ENCODE data around the gene SMYD3. TPM values are rescaled to one million over a fixed set of nuclear protein-coding genes. Genes with fewer than 3 reads are reported as not detected.
"Not testable (repeated sequence)": the region's sequence is repeated elsewhere in the genome, so short reads cannot be mapped to it uniquely, and the experiment has no call there.

The SMYD3 gene
- total RNA-seq, 1 donor from 2014 or later: 23.9 TPM

DNA sequence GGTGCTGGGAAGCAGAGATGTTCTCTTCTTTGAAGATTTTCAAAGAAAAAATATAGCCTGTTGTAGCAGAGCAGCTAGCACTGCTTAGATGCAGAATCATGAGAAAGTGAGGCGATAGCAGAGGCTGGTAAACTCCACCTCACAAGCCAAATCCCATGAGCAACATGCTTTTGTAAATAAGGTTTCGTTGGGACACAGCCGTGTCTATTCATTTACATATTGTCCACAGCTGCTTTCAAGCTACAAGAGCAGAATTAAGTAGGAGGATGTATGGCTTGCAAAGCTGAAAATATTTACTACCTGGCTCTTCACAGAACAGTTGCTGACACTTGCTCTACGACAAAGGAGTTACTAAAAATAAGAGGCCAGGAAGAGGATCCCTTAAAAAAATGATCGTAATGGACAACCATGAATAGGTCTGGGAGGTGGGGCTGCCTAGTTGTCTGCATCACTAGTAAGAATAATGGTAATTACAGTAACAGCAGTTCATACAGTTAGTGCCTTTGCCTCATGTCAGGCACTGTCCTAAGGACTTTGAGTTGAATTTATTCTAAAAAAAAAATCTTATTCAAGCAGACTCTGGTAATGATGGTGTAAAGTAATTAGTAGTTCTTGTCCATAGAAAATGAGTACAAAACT, 730.3 kb downstream of the SMYD3 start:
- intact Hi-C loops (cut with micrococcal nuclease): no loop called here

DNA sequence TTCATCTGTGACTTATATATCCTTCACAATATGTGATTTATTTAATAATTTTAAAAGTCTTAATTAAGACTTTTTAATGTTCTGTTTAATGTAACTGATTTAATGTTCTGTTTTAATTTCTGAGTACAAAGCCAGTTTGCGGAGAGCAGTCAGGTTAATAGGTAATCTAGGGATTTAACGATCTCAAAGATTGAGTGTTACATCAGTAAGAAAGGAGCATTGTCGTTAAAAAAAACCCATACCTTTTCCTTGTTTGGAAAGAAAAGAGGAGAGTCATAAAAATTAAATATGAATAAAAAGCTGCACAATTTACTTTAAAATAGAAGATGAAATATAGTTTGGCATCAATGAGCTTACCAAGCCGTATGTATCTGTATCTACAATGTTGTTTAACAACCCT, 730.9 kb downstream of the SMYD3 start:
- intact Hi-C loops (cut with micrococcal nuclease): no loop called here
- H3K4me1 Mint-ChIP-seq: no peaks in the 10 kb centered on the region
- H3K27ac Mint-ChIP-seq: no peak overlapping the region
- H3K9me3 Mint-ChIP-seq: peaks cover 6% of the 10 kb centered on the region
- H3K27me3 Mint-ChIP-seq: no peaks in the 10 kb centered on the region
- H3K4me3 Mint-ChIP-seq: no peak overlapping the region
- DNase-seq: no peak
- no peaks in the 10 kb centered on the region for H3K36me3 Mint-ChIP-seq (ENCODE audit: low read depth)

More for the DNA sequence above, 730.3 kb downstream of the SMYD3 start:
- Mint-ChIP-seq H3K36me3 (ENCODE audit: low read depth) (no peaks in the 10 kb centered on the region), H3K4me3 (no peak overlapping the region), H3K27ac (no peak overlapping the region), H3K27me3 (no peaks in the 10 kb centered on the region), H3K9me3 (peaks cover 6% of the 10 kb centered on the region), H3K4me1 (no peaks in the 10 kb centered on the region)
- no peak for DNase-seq

GRCh38 chr1:245774931-245775330, 732.1 kb downstream of the SMYD3 start:
- H3K36me3 Mint-ChIP-seq (ENCODE audit: low read depth); DNase-seq; H3K27me3 Mint-ChIP-seq; intact Hi-C loops (cut with micrococcal nuclease); H3K4me3 Mint-ChIP-seq; H3K4me1 Mint-ChIP-seq; H3K27ac Mint-ChIP-seq; H3K9me3 Mint-ChIP-seq: not testable (repeated sequence)

DNA sequence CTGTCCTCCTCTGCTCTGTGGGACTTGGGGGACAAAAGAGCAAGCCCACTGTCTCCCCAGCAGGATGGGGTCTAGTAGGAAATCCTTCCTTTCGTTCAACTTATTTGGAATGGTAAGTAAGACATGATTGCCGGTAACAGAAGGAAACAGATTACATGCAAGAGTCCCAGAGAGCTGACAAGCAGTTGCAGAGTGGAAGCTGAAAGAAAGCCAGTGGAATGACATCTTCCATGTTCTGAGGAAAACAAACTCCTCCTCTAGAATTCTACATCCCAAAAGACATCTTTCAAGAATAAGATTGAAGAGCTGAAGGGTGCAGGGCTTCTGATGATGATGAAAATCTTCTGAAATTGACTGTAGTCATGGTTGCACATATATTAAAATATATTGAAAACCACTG, 732.9 kb downstream of the SMYD3 start:
- Mint-ChIP-seq H3K27ac (no peak overlapping the region), H3K4me3 (no peak overlapping the region), H3K36me3 (ENCODE audit: low read depth) (no peaks in the 10 kb centered on the region), H3K4me1 (no peaks in the 10 kb centered on the region), H3K27me3 (no peaks in the 10 kb centered on the region), H3K9me3 (no peaks in the 10 kb centered on the region)
- intact Hi-C loops (cut with micrococcal nuclease): no loop called here
- no peak for DNase-seq

DNA sequence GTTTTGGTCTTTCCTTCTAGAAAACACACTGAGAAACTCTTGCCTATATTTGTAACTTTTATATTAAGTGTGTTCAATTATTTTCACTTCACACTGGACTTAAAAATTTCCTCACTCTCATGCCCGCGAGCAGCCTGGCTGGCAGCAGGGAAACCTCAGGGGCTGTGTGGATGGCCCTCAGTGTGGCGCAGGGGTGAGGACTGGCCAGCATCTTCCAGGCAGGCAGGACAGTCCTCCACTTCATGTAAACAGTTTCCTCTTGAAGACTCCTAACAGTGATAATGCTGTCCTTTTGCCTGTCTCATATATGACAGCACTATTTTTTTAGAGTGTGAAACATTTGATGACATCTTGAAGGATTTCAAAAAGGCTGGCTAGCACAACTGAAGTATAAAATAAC, 733.7 kb downstream of the SMYD3 start:
- no peaks in the 10 kb centered on the region for H3K4me1 Mint-ChIP-seq
- H3K27ac Mint-ChIP-seq: no peak overlapping the region
- no peaks in the 10 kb centered on the region for H3K9me3 Mint-ChIP-seq
- H3K27me3 Mint-ChIP-seq: no peaks in the 10 kb centered on the region
- intact Hi-C loops (cut with micrococcal nuclease): no loop called here
- DNase-seq: no peak
- no peak overlapping the region for H3K4me3 Mint-ChIP-seq
- H3K36me3 Mint-ChIP-seq (ENCODE audit: low read depth): no peaks in the 10 kb centered on the region

DNA sequence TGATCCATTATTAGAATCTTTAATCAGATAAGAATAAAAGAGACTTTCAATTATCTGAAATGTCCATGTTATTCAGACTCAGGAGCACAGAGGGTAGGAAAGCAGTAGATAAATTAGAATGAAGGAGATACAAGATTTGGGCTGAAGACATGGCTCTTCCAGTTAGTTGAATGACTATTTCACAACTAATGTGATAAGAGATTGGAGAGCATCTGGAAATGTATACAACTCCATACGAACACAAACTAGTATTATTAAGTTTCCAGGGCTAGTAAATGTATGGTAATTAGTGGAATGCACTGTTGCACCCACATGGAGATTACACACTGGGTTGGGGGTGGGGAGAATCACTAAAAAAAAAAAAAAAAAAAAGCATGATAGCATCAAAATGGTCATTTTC, 734.3 kb downstream of the SMYD3 start:
- intact Hi-C loops (cut with micrococcal nuclease): no loop called here
- Mint-ChIP-seq H3K9me3 (no peaks in the 10 kb centered on the region), H3K4me1 (no peaks in the 10 kb centered on the region), H3K27ac (no peak overlapping the region), H3K36me3 (ENCODE audit: low read depth) (no peaks in the 10 kb centered on the region), H3K4me3 (no peak overlapping the region), H3K27me3 (no peaks in the 10 kb centered on the region)
- DNase-seq: no peak

DNA sequence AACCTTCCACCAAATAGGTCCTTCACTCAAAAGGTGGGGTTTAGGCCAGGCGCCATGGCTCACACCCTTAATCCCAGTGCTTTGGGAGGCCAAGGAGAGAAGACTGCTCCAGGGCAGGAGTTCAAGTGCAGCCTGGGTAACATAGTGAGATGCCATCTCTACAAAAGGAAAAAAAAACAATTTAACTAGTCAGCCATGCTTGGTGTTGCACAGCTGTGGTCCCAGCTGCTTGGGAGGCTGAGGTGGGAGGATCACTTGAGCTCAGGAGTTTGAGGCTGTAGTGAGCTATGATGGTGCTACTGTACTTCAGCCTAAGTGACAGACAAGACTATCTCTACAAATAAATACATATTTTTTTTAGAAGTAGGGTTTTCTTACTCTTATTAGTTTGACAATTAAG, 734.8 kb downstream of the SMYD3 start:
- intact Hi-C loops (cut with micrococcal nuclease): no loop called here
- H3K27ac Mint-ChIP-seq: no peak overlapping the region
- no peaks in the 10 kb centered on the region for H3K9me3 Mint-ChIP-seq
- no peak overlapping the region for H3K4me3 Mint-ChIP-seq
- H3K4me1 Mint-ChIP-seq: no peaks in the 10 kb centered on the region
- no peak for DNase-seq
- no peaks in the 10 kb centered on the region for H3K27me3 Mint-ChIP-seq
- H3K36me3 Mint-ChIP-seq (ENCODE audit: low read depth): no peaks in the 10 kb centered on the region

- H3K36me3 Mint-ChIP-seq (ENCODE audit: low read depth): no peaks in the 10 kb centered on the region
- intact Hi-C loops (cut with micrococcal nuclease): no loop called here
- no peak overlapping the region for H3K4me3 Mint-ChIP-seq
- no peaks in the 10 kb centered on the region for H3K27me3 Mint-ChIP-seq
- H3K9me3 Mint-ChIP-seq: no peaks in the 10 kb centered on the region
- no peak for DNase-seq
- H3K27ac Mint-ChIP-seq: no peak overlapping the region
- H3K4me1 Mint-ChIP-seq: no peaks in the 10 kb centered on the region
Observed at GRCh38 chr1:245771511-245772281, 735.4 kb downstream of the SMYD3 start.

- Mint-ChIP-seq H3K4me1 (no peaks in the 10 kb centered on the region), H3K36me3 (ENCODE audit: low read depth) (no peaks in the 10 kb centered on the region), H3K27me3 (no peaks in the 10 kb centered on the region), H3K27ac (no peak overlapping the region), H3K9me3 (no peaks in the 10 kb centered on the region), H3K4me3 (no peak overlapping the region)
- intact Hi-C loops (cut with micrococcal nuclease): no loop called here
- no peak for DNase-seq
Observed at GRCh38 chr1:245770156-245770555, 736.9 kb downstream of the SMYD3 start.

GRCh38 chr1:245768596-245768995, 738.5 kb downstream of the SMYD3 start:
- no peaks in the 10 kb centered on the region for H3K36me3 Mint-ChIP-seq (ENCODE audit: low read depth)
- no peaks in the 10 kb centered on the region for H3K9me3 Mint-ChIP-seq
- no peak overlapping the region for H3K27ac Mint-ChIP-seq
- no peak for DNase-seq
- intact Hi-C loops (cut with micrococcal nuclease): no loop called here
- no peaks in the 10 kb centered on the region for H3K27me3 Mint-ChIP-seq
- no peak overlapping the region for H3K4me3 Mint-ChIP-seq
- no peaks in the 10 kb centered on the region for H3K4me1 Mint-ChIP-seq

DNA sequence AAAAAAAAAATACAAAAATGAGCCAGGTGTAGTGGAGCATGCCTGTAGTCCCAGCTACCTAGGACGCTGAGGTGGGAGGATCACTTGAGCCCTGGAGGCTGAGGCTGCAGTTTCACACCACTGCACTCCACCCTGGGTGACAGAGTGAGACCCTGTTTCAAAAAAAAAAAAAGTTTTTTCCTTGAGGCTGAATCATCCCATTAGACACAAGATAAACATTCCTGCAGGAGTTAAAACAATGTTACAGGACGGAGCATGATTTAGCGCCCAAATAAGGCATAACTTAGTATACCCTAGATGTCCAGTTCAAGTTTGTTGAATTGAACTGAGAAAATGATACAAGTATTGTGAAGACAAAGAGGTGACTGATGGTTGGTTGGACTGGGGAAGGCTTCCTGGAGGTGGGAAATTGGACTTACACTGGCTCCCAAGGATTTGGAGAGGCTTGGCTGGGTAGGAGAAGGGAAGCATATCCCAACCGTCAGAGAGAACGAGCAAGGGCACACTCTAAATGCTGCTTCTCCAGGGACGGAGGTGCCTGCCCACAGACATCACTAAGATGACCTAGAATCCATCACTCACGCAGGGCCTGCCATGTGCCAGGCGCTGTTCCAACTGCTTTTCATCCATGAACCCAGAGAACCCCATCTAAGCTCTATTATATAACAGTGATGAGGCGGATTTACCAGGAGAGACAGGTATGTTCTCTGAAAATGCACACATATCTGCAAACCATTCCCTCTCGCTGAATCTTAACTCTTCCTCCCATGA, 741.7 kb downstream of the SMYD3 start:
- Mint-ChIP-seq H3K27ac (no peak overlapping the region), H3K36me3 (ENCODE audit: low read depth) (no peaks in the 10 kb centered on the region), H3K4me3 (no peak overlapping the region), H3K4me1 (no peaks in the 10 kb centered on the region), H3K9me3 (no peaks in the 10 kb centered on the region), H3K27me3 (no peaks in the 10 kb centered on the region)
- intact Hi-C loops (cut with micrococcal nuclease): no loop called here
- no peak for DNase-seq

DNA sequence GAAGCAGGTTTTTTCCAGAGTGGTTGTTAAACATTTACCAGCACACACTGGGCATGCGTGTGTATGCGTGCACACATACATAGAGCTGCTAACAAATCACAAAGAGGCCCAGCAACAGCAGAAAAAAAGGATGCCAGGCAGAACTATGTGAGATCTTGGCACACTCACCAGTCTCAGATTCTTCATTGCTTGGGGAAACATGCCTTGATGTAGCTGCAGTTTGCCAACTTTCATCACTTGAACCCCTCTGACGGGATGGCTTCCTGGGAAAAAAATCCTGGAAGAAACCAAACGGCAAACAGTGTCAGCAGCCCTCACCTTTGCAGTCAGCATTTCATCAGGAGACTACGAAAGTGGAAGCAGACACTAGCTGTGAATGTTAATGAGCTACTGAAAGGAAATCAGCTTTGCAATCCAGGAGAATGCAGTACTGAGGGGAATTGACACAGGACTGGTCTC, 743.2 kb downstream of the SMYD3 start:
- H3K4me1 Mint-ChIP-seq: no peaks in the 10 kb centered on the region
- H3K4me3 Mint-ChIP-seq: no peak overlapping the region
- no peak overlapping the region for H3K27ac Mint-ChIP-seq
- no peaks in the 10 kb centered on the region for H3K36me3 Mint-ChIP-seq (ENCODE audit: low read depth)
- intact Hi-C loops (cut with micrococcal nuclease): no loop called here
- DNase-seq: no peak
- no peaks in the 10 kb centered on the region for H3K27me3 Mint-ChIP-seq
- H3K9me3 Mint-ChIP-seq: no peaks in the 10 kb centered on the region

DNA sequence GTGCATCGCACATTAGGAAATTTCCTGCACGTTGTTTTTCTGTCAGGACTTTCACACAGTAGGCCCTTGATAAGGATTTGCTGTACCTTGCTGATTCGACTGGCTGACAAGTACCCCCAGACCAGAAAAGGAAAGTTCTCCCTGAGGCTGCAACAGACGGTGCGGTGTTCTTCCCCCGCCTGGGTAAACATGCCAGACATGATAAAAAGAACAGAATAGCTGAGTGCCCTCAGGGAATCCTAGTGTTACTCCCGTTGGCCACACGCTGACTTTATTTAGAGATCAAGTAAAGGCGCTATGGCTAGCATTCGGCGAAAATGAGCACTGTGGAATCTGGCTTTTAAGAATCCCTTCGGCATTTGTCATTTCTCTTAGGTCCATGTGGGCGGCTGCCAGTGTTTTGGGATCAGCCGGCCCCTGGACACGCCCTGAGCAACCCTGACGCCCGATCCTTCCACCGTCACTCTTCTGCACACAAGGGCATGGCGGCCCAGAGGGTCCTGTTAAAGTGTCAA, 744.6 kb downstream of the SMYD3 start:
- no peak for DNase-seq
- H3K4me3 Mint-ChIP-seq: no peak overlapping the region
- no peaks in the 10 kb centered on the region for H3K27me3 Mint-ChIP-seq
- no peak overlapping the region for H3K27ac Mint-ChIP-seq
- H3K9me3 Mint-ChIP-seq: peaks cover 4% of the 10 kb centered on the region
- no peaks in the 10 kb centered on the region for H3K36me3 Mint-ChIP-seq (ENCODE audit: low read depth)
- no peaks in the 10 kb centered on the region for H3K4me1 Mint-ChIP-seq
- intact Hi-C loops (cut with micrococcal nuclease): no loop called here

GRCh38 chr1:245760301-245760700, 746.8 kb downstream of the SMYD3 start:
- Mint-ChIP-seq H3K9me3 (peaks cover 4% of the 10 kb centered on the region), H3K27me3 (no peaks in the 10 kb centered on the region), H3K36me3 (ENCODE audit: low read depth) (no peaks in the 10 kb centered on the region), H3K27ac (no peak overlapping the region), H3K4me3 (no peak overlapping the region), H3K4me1 (no peaks in the 10 kb centered on the region)
- intact Hi-C loops (cut with micrococcal nuclease): no loop called here
- no peak for DNase-seq

Data from activated CD4-positive, alpha-beta T cell treated with anti-CD3 and anti-CD28 coated beads, Interleukin-2, amount 10 ng/mL, durations not matched to agents 24 days and 14 days (primary cell).